OCI-LY3 (cell line): Measurements from ENCODE around the gene EGF.
A peak's percentile ranks its signal among the peaks of the same experiment; 100 is the strongest.
"Not testable (repeated sequence)": the region's sequence is repeated elsewhere in the genome, so short reads cannot be mapped to it uniquely, and the experiment has no call there.

Experiments used
- H2AFZ ChIP-seq: fragments of 200-600, 300-600 bp; shearing (Covaris generic); 2 replicates; pipeline ENCODE4 v1.6.0; 2014; ENCODE audit warnings: antibody characterized with exemption, low read depth, low read length
- H3K27ac ChIP-seq: fragments of 200-600, 300-600 bp; sonication (generic); 2 replicates; pipeline ENCODE4 v1.5.1; 2014; ENCODE audit warnings: mild to moderate bottlenecking, low read length, moderate library complexity, mixed read lengths
- H3K27me3 ChIP-seq: fragments of 200-600, 300-600 bp; sonication (generic); 2 replicates; pipeline ENCODE4 v1.6.1; 2014; ENCODE audit warnings: low read depth, low read length, mixed read lengths
- H3K36me3 ChIP-seq: fragments of 200-600, 300-600 bp; sonication (generic); replicated peaks from 2 replicates; pipeline ENCODE3; 2014; ENCODE audit warnings: low read depth, low read length, mixed read lengths
- H3K4me1 ChIP-seq: fragments of 300-600, 200-600 bp; sonication (generic); 2 replicates; pipeline ENCODE4 v1.6.1; 2014; ENCODE audit warnings: low read length, mixed read lengths
- H3K4me2 ChIP-seq: fragments of 200-600, 300-600 bp; sonication (generic); 2 replicates; pipeline ENCODE4 v1.6.1; 2014; ENCODE audit warnings: low read length, mixed read lengths
- H3K4me3 ChIP-seq: fragments of 300-600, 200-600 bp; sonication (generic); 2 replicates; pipeline ENCODE4 v1.5.1; 2014; ENCODE audit warnings: antibody characterized with exemption, mild to moderate bottlenecking, low read length, moderate library complexity
- H3K79me2 ChIP-seq: fragments of 300-600, 200-600 bp; shearing (Covaris generic); 2 replicates; pipeline ENCODE4 v1.6.1; 2014; ENCODE audit warnings: mild to moderate bottlenecking, low read length, mixed read lengths
- H3K9ac ChIP-seq: fragments of 300-600, 200-600 bp; shearing (Covaris generic); 2 replicates; pipeline ENCODE4 v1.6.0; 2014; ENCODE audit warnings: mild to moderate bottlenecking, low read length, moderate library complexity
- H3K9me3 ChIP-seq: fragments of 200-600, 300-600 bp; shearing (Covaris generic); 2 replicates; pipeline ENCODE4 v1.6.1; 2014; ENCODE audit warnings: low read length, mixed read lengths; ENCODE audit not compliant: insufficient read depth
- H4K20me1 ChIP-seq: fragments of 200-600, 300-600 bp; sonication (generic); 2 replicates; pipeline ENCODE4 v1.6.1; 2016; ENCODE audit warnings: low read length, mixed read lengths; ENCODE audit not compliant: insufficient read depth
- CTCF ChIP-seq: fragments of 200-600, 300-600 bp; sonication (generic); IDR thresholded peaks from 2 replicates; pipeline ENCODE4 v1.5.1; 2014; ENCODE audit warnings: antibody characterized with exemption, low read length, low read depth
- EZH2phosphoT487 ChIP-seq: fragments of 200-600 bp; shearing (Covaris generic); IDR thresholded peaks from 2 replicates; pipeline ENCODE4 v1.6.1; 2018; ENCODE audit warnings: antibody characterized with exemption, mixed run types, low read depth

Gene EGF

GRCh38 chr4:109947457-109947856 is 34.8 kb downstream of the EGF start:
- no peaks in the 10 kb centered on the region for H3K27me3 ChIP-seq
- H3K9me3 ChIP-seq = no peaks in the 10 kb centered on the region
- no peaks in the 10 kb centered on the region for H3K79me2 ChIP-seq
- peaks cover 9% of the 10 kb centered on the region for H3K4me1 ChIP-seq
- TF ChIP-seq CTCF = no peak
- no peak for TF ChIP-seq EZH2phosphoT487
- H2AFZ ChIP-seq = no peak overlapping the region
- no peaks in the 10 kb centered on the region for H3K36me3 ChIP-seq
- no peak overlapping the region for H3K9ac ChIP-seq
- no peaks in the 10 kb centered on the region for H4K20me1 ChIP-seq
- no peak overlapping the region for H3K4me3 ChIP-seq
- no peak overlapping the region for H3K27ac ChIP-seq
- no peak overlapping the region for H3K4me2 ChIP-seq

GRCh38 chr4:109947918-109948317 is 35.2 kb downstream of the EGF start:
- Histone ChIP-seq H3K9ac (no peak overlapping the region), H4K20me1 (no peaks in the 10 kb centered on the region), H3K27ac (no peak overlapping the region), H3K27me3 (no peaks in the 10 kb centered on the region), H3K4me1 (peaks cover 9% of the 10 kb centered on the region), H3K79me2 (no peaks in the 10 kb centered on the region), H3K9me3 (no peaks in the 10 kb centered on the region), H3K36me3 (no peaks in the 10 kb centered on the region), H3K4me3 (no peak overlapping the region), H2AFZ (no peak overlapping the region; the same call in 1 of the 2 replicates), H3K4me2 (no peak overlapping the region)
- TF ChIP-seq CTCF (no peak), EZH2phosphoT487 (no peak)

GRCh38 chr4:109949099-109949718 is 36.5 kb downstream of the EGF start:
- H3K36me3 ChIP-seq, H3K4me3 ChIP-seq, H4K20me1 ChIP-seq, H3K9me3 ChIP-seq, H3K27me3 ChIP-seq, H3K9ac ChIP-seq, H3K4me1 ChIP-seq, H3K27ac ChIP-seq, H2AFZ ChIP-seq, H3K79me2 ChIP-seq, H3K4me2 ChIP-seq: not testable (repeated sequence)

GRCh38 chr4:109952612-109953011 is 39.9 kb downstream of the EGF start:
- H3K27ac ChIP-seq = no peak overlapping the region
- no peaks in the 10 kb centered on the region for H3K79me2 ChIP-seq
- H3K27me3 ChIP-seq = no peaks in the 10 kb centered on the region
- H2AFZ ChIP-seq = no peak overlapping the region
- H3K9ac ChIP-seq = no peak overlapping the region
- no peaks in the 10 kb centered on the region for H3K36me3 ChIP-seq
- H3K4me3 ChIP-seq = no peak overlapping the region
- no peaks in the 10 kb centered on the region for H3K9me3 ChIP-seq
- TF ChIP-seq CTCF (peak; percentile 36), EZH2phosphoT487 (no peak)
- peaks cover 5% of the 10 kb centered on the region for H3K4me1 ChIP-seq
- H3K4me2 ChIP-seq = no peak overlapping the region
- H4K20me1 ChIP-seq = no peaks in the 10 kb centered on the region

GRCh38 chr4:109953556-109953955 is 40.9 kb downstream of the EGF start:
- Histone ChIP-seq H3K79me2 (no peaks in the 10 kb centered on the region), H3K27ac (no peak overlapping the region), H3K9me3 (no peaks in the 10 kb centered on the region), H3K4me2 (no peak overlapping the region), H3K4me3 (no peak overlapping the region), H3K36me3 (no peaks in the 10 kb centered on the region), H3K9ac (no peak overlapping the region), H3K27me3 (no peaks in the 10 kb centered on the region), H2AFZ (no peak overlapping the region), H4K20me1 (no peaks in the 10 kb centered on the region), H3K4me1 (no peaks in the 10 kb centered on the region)
- TF ChIP-seq EZH2phosphoT487 (no peak), CTCF (no peak)
